Lung (tissue), 12 donors: ENCODE results near the gene TMOD4. TPM values are rescaled to one million over a fixed set of nuclear protein-coding genes. Genes with fewer than 3 reads are reported as not detected.

Experiments used
- ATAC-seq: fragments of 200-7000 bp; cut with Tn5 transposase; one replicate; pipeline ENCODE4 v1.9.1; 2020; ENCODE audit warnings: moderate number of reproducible peaks; ENCODE audit not compliant: insufficient read depth, low FRiP score
- DNase-seq, 3 donors: peaks; one replicate each; pipeline ENCODE4 v3.0.0-alpha.2; 2013 to 2017
- H3K27ac ChIP-seq, 2 donors: one replicate each; pipeline ENCODE4 v1.5.1; 2013; ENCODE audit warnings: mild to moderate bottlenecking in 2 of 2, moderate library complexity in 2 of 2, control low read depth in 1 of 2, inconsistent platforms in 1 of 2, low read depth in 1 of 2, low read length in 1 of 2
- H3K27me3 ChIP-seq, 3 donors: one replicate each; pipeline ENCODE4 v1.5.1; 2013; ENCODE audit warnings: low read length in 2 of 3; ENCODE audit not compliant: control insufficient read depth in 3 of 3, insufficient read depth in 3 of 3
- H3K36me3 ChIP-seq, 4 donors: one replicate each; pipeline ENCODE4 v1.5.1; 2013; ENCODE audit warnings: low read length in 4 of 4, mild to moderate bottlenecking in 1 of 4, moderate library complexity in 1 of 4; ENCODE audit not compliant: control insufficient read depth in 4 of 4, insufficient read depth in 4 of 4
- H3K4me1 ChIP-seq, 5 donors: one replicate each; pipeline ENCODE4 v1.5.1; 2013; ENCODE audit warnings: low read length in 5 of 5, mild to moderate bottlenecking in 2 of 5, moderate library complexity in 1 of 5; ENCODE audit not compliant: control insufficient read depth in 5 of 5, insufficient read depth in 5 of 5
- H3K4me3 ChIP-seq: one replicate; pipeline ENCODE4 v1.5.1; 2013; ENCODE audit warnings: mild to moderate bottlenecking, control low read depth, moderate library complexity
- H3K9ac ChIP-seq, 2 donors: one replicate each; pipeline ENCODE4 v1.5.1; 2013; ENCODE audit warnings: low read length in 2 of 2, control low read depth in 1 of 2; ENCODE audit not compliant: insufficient read depth in 1 of 2
- H3K9me3 ChIP-seq, 4 donors: one replicate each; pipeline ENCODE4 v1.5.1; 2013; ENCODE audit warnings: low read length in 3 of 4, mild to moderate bottlenecking in 1 of 4, moderate library complexity in 1 of 4; ENCODE audit not compliant: control insufficient read depth in 4 of 4, insufficient read depth in 3 of 4
- WGBS, 2 donors: extraction: QIAGEN DNeasy Blood & Tissue Kit; methylation state at CpG; one replicate each; pipeline ENCODE4 v1.1.7; 2013; 5-methylcytosine and 5-hydroxymethylcytosine counted together
- polyA plus RNA-seq, 2 donors: library from polyadenylated mRNA; stranded (reverse); fragments of 200-250 nt; gene quantifications; one replicate each; pipeline ENCODE4 v1.2.1, GENCODE V29; 2013
- total RNA-seq, 2 donors: library from RNA; depleted of rRNA in 1 of 2; stranded (reverse); fragments of >200 nt in 1 of 2; gene quantifications; one replicate each; pipeline ENCODE4 v1.2.1, GENCODE V29; 2014 to 2021
- TF ChIP-seq, protein P1 (sequence below): IDR thresholded peaks from 2 replicates; pipeline ENCODE4 v1.5.1; 2012; ENCODE audit warnings: mild to moderate bottlenecking; ENCODE audit errors: control extremely low read depth, extremely low read depth
- donor health status: control.
- donor health status: control.
- donor health status: Bipolar disorder and iron deficiency.
- donor health status: healthy.
- donor health status: DM: yes; HTN: yes; CAD: no.

Gene TMOD4
- total and polyA plus RNA-seq, 4 donors = 0.18 to 0.83 (median 0.31) TPM; not detected in 1

DNA sequence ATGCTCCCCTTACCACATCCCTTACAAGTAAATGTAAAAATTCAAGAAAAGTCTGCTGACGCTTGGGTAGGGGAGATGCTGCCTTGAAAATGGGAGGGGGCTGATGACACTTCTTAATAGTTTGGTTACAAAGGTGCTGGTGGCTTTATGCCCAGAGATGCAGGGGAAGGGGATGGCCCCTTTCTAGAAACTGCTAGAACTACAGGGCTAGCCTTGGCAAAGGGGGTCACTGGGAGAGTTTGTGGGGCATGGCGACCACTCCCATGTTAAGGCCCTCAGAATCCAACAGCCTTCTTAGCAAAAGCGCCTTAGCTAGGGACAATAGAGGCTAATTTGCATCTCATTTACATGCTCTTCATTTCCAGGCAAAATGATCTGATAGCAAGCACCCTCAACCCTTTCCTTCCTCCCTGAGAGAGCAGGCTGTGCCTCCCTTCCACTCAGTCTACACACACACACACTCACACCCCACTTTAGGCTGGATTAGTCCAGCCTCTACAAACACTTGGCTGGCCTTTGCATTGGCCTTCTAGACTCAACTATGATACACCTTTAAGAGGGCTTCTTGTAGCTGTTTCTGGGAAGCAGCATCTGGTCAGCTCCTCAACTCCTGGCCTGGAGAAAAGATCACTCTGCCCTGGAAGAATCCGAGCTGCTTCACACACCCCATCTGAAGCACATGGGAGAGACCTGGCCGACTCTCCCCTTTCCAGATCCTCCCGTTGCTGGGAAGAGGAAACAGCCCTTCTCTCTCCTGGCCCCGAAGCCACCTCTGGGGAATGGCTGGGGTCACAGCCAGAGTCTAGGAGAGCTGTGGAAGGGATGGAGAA, 31.1 kb downstream of the TMOD4 start:
- peaks cover 7 to 32% (median 12%) of the 10 kb centered on the region in 5 donors for H3K4me1 ChIP-seq

DNA sequence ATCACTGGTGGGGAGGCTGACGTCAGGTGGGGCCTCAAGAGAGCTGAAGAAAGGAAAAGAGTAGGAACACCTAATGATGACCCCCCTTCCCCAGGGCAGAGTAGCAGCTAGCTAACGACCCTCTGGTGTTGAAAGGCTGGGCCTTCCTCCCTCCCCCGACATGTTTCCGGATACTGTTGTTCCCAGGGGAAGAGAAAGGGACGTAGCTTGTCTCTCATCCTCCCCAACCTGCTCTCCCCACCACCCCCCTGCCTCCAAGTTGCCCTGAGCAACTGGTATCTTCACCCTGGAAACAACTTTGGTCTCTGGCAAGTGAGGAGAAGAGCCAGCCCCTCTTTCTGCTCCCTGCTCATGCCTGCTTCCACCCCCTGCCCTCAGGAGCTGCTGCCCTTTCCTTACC, 31.8 kb downstream of the TMOD4 start:
- Histone ChIP-seq H3K9me3 (no peaks in the 10 kb centered on the region), H3K9ac (peak overlapping the region in 1 of 2 donors; percentile 39), H3K36me3 (peaks cover 0 to 8% (median 3%) of the 10 kb centered on the region in 4 donors), H3K27me3 (no peaks in the 10 kb centered on the region), H3K4me3 (no peak overlapping the region), H3K27ac (peak overlapping the region in 1 of 2 donors; percentile 84), H3K4me1 (peaks cover 7 to 32% (median 12%) of the 10 kb centered on the region in 5 donors)
- TF ChIP-seq, protein P1, sequence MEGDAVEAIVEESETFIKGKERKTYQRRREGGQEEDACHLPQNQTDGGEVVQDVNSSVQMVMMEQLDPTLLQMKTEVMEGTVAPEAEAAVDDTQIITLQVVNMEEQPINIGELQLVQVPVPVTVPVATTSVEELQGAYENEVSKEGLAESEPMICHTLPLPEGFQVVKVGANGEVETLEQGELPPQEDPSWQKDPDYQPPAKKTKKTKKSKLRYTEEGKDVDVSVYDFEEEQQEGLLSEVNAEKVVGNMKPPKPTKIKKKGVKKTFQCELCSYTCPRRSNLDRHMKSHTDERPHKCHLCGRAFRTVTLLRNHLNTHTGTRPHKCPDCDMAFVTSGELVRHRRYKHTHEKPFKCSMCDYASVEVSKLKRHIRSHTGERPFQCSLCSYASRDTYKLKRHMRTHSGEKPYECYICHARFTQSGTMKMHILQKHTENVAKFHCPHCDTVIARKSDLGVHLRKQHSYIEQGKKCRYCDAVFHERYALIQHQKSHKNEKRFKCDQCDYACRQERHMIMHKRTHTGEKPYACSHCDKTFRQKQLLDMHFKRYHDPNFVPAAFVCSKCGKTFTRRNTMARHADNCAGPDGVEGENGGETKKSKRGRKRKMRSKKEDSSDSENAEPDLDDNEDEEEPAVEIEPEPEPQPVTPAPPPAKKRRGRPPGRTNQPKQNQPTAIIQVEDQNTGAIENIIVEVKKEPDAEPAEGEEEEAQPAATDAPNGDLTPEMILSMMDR = no peak
- 65 to 85% methylated on average over 4 to 5 of the region's 5 CpGs for WGBS, 2 donors
- DNase-seq = no peak
- no peak for ATAC-seq

More for the DNA sequence above, 31.1 kb downstream of the TMOD4 start:
- Histone ChIP-seq H3K27me3 (no peaks in the 10 kb centered on the region), H3K27ac (peak overlapping the region in 1 of 2 donors; percentile 84), H3K36me3 (peaks cover 0 to 8% (median 3%) of the 10 kb centered on the region in 4 donors), H3K9me3 (no peaks in the 10 kb centered on the region), H3K4me3 (no peak overlapping the region), H3K9ac (peak overlapping the region in 1 of 2 donors; percentile 47)
- ATAC-seq (no peak), DNase-seq (peak in 2 of 3 donors; percentile 35 to 57)
- WGBS, 2 donors = 56 to 68% methylated on average over 7 of the region's 7 CpGs
- TF ChIP-seq, protein P1 = no peak

DNA sequence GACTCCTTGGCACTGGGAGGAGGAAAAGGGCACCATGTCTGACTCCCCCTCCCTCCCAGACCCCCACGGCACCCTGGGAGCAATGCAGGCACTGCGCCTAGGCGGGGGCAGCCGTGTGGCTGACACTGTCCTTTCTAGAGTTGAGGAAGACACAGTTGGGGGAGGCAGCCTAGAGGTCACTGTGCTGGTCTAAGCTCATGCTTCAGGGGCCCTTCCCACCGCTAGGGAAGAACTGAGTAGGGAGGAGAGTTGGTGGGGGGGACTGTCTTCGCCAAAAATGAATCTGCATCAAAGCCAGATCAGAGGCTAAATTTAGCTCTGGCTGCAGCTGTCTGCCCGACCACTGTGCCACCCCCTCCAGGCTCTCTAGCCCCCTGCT, 32.7 kb downstream of the TMOD4 start:
- WGBS, 2 donors = 68 to 83% methylated on average over 7 of the region's 7 CpGs

More for the DNA sequence above, 32.7 kb downstream of the TMOD4 start:
- H3K27ac ChIP-seq = peak overlapping the region in 1 of 2 donors; percentile 84
- DNase-seq (peak in 1 of 3 donors; percentile 30), ATAC-seq (no peak)
- peak overlapping the region in 1 of 2 donors; percentile 30 for H3K9ac ChIP-seq
- H3K4me3 ChIP-seq = no peak overlapping the region
- H3K36me3 ChIP-seq = peaks cover 0 to 12% (median 5%) of the 10 kb centered on the region in 4 donors
- peaks cover 7 to 32% (median 12%) of the 10 kb centered on the region in 5 donors for H3K4me1 ChIP-seq
- H3K27me3 ChIP-seq = no peaks in the 10 kb centered on the region
- H3K9me3 ChIP-seq = no peaks in the 10 kb centered on the region
- TF ChIP-seq, protein P1 = no peak
